LNCAP (cell line): Measurements from ENCODE around the gene WNT1.

ENCODE experiments used
- TF ChIP-seq, protein P1 (sequence below): fragments of 450-650 bp; IDR thresholded peaks from 2 replicates; pipeline ENCODE4 v1.5.1; 2017; ENCODE audit warnings: mild to moderate bottlenecking

WNT1 gene

GRCh38 chr12:49030714-49031572 lies 52.8 kb downstream of the WNT1 start:
- TF ChIP-seq, protein P1, sequence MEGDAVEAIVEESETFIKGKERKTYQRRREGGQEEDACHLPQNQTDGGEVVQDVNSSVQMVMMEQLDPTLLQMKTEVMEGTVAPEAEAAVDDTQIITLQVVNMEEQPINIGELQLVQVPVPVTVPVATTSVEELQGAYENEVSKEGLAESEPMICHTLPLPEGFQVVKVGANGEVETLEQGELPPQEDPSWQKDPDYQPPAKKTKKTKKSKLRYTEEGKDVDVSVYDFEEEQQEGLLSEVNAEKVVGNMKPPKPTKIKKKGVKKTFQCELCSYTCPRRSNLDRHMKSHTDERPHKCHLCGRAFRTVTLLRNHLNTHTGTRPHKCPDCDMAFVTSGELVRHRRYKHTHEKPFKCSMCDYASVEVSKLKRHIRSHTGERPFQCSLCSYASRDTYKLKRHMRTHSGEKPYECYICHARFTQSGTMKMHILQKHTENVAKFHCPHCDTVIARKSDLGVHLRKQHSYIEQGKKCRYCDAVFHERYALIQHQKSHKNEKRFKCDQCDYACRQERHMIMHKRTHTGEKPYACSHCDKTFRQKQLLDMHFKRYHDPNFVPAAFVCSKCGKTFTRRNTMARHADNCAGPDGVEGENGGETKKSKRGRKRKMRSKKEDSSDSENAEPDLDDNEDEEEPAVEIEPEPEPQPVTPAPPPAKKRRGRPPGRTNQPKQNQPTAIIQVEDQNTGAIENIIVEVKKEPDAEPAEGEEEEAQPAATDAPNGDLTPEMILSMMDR: no peak

DNA sequence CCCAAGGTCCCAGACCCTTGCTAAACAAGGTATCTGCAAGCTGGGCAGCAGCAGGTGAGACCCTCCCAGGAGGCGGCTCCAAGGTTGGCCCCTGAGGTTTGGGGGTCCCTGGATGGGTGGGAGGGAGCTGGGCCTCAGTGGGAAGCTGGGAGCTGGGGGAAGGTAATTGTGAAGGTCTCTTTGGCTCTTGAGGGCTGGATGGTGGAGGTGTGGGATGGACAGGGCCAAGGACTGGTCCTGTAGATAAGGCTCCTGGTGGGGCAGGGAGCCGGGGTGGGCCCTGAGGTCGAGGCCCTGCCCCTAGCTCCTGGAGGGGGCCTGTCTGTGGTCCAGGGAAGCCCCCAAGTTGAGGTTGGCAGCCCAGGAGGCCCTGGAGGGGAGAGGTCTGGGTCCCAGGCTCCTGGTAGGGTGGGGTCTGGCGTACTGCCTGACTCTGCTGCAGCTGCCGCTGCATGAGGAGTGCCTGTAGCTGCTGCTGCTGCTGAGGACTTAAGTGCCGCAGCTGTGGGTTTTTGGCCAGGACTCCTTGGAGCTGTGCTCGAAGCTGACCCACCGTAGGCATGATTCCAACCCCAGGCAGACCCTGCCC lies 53.5 kb downstream of the WNT1 start:
- TF ChIP-seq, protein P1: no peak
